ENCODE measurements around the gene MATK. TPM values are rescaled to one million over a fixed set of nuclear protein-coding genes. Genes with fewer than 3 reads are reported as not detected.

Gene MATK
- polyA plus RNA-seq, 1 donor from 2014 or later = 2.6 TPM

DNA sequence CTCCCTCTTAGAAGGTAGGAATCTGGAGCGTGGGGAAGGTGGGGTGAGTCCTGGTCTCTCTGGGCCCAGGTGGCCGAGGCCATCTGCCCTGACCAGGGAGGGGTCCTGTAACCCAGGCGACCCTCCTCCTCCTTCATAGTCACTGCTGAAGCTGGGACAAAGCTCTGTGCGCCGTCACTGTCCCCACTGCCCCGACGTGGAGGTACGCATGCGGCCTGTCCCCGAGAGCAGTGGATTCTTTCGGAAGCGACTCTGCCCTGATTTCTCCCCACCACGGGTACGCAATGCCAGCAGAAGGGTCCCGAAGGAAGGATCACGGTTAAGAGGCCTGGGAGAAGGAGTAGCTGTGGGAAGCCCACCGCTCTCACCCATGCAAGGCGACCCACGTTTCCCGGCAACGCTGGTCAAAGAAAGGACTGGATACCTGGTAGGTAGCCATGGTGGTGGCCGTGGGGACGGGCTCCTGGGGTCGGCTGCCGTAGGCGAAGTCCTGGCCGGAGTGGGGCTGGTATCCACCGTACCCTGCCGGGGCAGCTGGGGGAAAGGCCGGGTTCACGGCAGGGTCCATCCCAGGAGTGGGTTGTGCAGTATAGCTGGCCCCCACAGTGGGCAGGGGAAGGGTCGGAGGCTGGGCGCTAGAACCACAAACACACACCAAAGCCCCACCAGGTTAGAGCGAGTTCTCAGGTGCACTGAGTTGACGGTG is 48.3 kb upstream of the MATK start:
- Histone ChIP-seq H3K9me3 (ENCODE audit: low read length) (no peaks in the 10 kb centered on the region), H3K4me3 (ENCODE audit: low read length) (no peak overlapping the region), H3K9me2 (ENCODE audit: insufficient read depth, low read length) (no peaks in the 10 kb centered on the region), H3K27ac (ENCODE audit: low read length) (no peak overlapping the region), H3K79me2 (replicated peaks; ENCODE audit: insufficient read depth, low read length) (no peaks in the 10 kb centered on the region), H3K4me2 (ENCODE audit: low read length) (no peak overlapping the region), H4K20me1 (ENCODE audit: insufficient read depth) (no peaks in the 10 kb centered on the region), H3K9ac (ENCODE audit: low read length) (no peak overlapping the region), H3K27me3 (ENCODE audit: insufficient read depth, low read depth, low read length) (no peaks in the 10 kb centered on the region), H3K36me3 (ENCODE audit: insufficient read depth, low read length) (no peaks in the 10 kb centered on the region), H3F3A (ENCODE audit: insufficient read depth, low read length, poor library complexity, severe bottlenecking) (no peaks in the 10 kb centered on the region), H2AFZ (ENCODE audit: low read depth, low read length) (no peak overlapping the region)
- TF ChIP-seq, protein P1, sequence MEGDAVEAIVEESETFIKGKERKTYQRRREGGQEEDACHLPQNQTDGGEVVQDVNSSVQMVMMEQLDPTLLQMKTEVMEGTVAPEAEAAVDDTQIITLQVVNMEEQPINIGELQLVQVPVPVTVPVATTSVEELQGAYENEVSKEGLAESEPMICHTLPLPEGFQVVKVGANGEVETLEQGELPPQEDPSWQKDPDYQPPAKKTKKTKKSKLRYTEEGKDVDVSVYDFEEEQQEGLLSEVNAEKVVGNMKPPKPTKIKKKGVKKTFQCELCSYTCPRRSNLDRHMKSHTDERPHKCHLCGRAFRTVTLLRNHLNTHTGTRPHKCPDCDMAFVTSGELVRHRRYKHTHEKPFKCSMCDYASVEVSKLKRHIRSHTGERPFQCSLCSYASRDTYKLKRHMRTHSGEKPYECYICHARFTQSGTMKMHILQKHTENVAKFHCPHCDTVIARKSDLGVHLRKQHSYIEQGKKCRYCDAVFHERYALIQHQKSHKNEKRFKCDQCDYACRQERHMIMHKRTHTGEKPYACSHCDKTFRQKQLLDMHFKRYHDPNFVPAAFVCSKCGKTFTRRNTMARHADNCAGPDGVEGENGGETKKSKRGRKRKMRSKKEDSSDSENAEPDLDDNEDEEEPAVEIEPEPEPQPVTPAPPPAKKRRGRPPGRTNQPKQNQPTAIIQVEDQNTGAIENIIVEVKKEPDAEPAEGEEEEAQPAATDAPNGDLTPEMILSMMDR (IDR thresholded peaks at IDR 0.05; ENCODE audit: poor library complexity, severe bottlenecking) = no peak
- TF ChIP-seq SMC3 (conservative IDR thresholded peaks at IDR 0.05; ENCODE audit: poor library complexity) (no peak), TAF1 (IDR thresholded peaks at IDR 0.05; ENCODE audit: low read depth) (no peak), RAD21 (conservative IDR thresholded peaks at IDR 0.05) (no peak), EP300 (conservative IDR thresholded peaks at IDR 0.05; ENCODE audit: poor library complexity, severe bottlenecking) (no peak), MXI1 (conservative IDR thresholded peaks at IDR 0.05; ENCODE audit: poor library complexity, severe bottlenecking) (no peak), EZH2 (IDR thresholded peaks at IDR 0.05; ENCODE audit: borderline replicate concordance, insufficient read depth, low read length, poor library complexity, severe bottlenecking) (no peak), POLR2AphosphoS5 (IDR thresholded peaks at IDR 0.05) (no peak)
- TF ChIP-seq, protein P2, sequence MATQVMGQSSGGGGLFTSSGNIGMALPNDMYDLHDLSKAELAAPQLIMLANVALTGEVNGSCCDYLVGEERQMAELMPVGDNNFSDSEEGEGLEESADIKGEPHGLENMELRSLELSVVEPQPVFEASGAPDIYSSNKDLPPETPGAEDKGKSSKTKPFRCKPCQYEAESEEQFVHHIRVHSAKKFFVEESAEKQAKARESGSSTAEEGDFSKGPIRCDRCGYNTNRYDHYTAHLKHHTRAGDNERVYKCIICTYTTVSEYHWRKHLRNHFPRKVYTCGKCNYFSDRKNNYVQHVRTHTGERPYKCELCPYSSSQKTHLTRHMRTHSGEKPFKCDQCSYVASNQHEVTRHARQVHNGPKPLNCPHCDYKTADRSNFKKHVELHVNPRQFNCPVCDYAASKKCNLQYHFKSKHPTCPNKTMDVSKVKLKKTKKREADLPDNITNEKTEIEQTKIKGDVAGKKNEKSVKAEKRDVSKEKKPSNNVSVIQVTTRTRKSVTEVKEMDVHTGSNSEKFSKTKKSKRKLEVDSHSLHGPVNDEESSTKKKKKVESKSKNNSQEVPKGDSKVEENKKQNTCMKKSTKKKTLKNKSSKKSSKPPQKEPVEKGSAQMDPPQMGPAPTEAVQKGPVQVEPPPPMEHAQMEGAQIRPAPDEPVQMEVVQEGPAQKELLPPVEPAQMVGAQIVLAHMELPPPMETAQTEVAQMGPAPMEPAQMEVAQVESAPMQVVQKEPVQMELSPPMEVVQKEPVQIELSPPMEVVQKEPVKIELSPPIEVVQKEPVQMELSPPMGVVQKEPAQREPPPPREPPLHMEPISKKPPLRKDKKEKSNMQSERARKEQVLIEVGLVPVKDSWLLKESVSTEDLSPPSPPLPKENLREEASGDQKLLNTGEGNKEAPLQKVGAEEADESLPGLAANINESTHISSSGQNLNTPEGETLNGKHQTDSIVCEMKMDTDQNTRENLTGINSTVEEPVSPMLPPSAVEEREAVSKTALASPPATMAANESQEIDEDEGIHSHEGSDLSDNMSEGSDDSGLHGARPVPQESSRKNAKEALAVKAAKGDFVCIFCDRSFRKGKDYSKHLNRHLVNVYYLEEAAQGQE (IDR thresholded peaks at IDR 0.05; ENCODE audit: borderline replicate concordance) = no peak

- H3K9me3 ChIP-seq (ENCODE audit: low read length) = no peaks in the 10 kb centered on the region
- no peaks in the 10 kb centered on the region for H3K36me3 ChIP-seq (ENCODE audit: insufficient read depth, low read length)
- no peaks in the 10 kb centered on the region for H3K9me2 ChIP-seq (ENCODE audit: insufficient read depth, low read length)
- H3K9ac ChIP-seq (ENCODE audit: low read length) = no peak overlapping the region
- H3K4me3 ChIP-seq (ENCODE audit: low read length) = no peak overlapping the region
- TF ChIP-seq EP300 (conservative IDR thresholded peaks at IDR 0.05; ENCODE audit: poor library complexity, severe bottlenecking) (no peak), TAF1 (IDR thresholded peaks at IDR 0.05; ENCODE audit: low read depth) (no peak), EZH2 (IDR thresholded peaks at IDR 0.05; ENCODE audit: borderline replicate concordance, insufficient read depth, low read length, poor library complexity, severe bottlenecking) (no peak), RAD21 (conservative IDR thresholded peaks at IDR 0.05) (no peak), POLR2AphosphoS5 (IDR thresholded peaks at IDR 0.05) (no peak), MXI1 (conservative IDR thresholded peaks at IDR 0.05; ENCODE audit: poor library complexity, severe bottlenecking) (no peak), SMC3 (conservative IDR thresholded peaks at IDR 0.05; ENCODE audit: poor library complexity) (no peak)
- TF ChIP-seq, protein P1 (IDR thresholded peaks at IDR 0.05; ENCODE audit: poor library complexity, severe bottlenecking) = no peak
- TF ChIP-seq, protein P2 (IDR thresholded peaks at IDR 0.05; ENCODE audit: borderline replicate concordance) = no peak
- H2AFZ ChIP-seq (ENCODE audit: low read depth, low read length) = no peak overlapping the region
- H3K79me2 ChIP-seq (replicated peaks; ENCODE audit: insufficient read depth, low read length) = no peaks in the 10 kb centered on the region
- no peak overlapping the region for H3K4me2 ChIP-seq (ENCODE audit: low read length)
- H3K27me3 ChIP-seq (ENCODE audit: insufficient read depth, low read depth, low read length) = no peaks in the 10 kb centered on the region
- H3F3A ChIP-seq (ENCODE audit: insufficient read depth, low read length, poor library complexity, severe bottlenecking) = no peaks in the 10 kb centered on the region
- H4K20me1 ChIP-seq (ENCODE audit: insufficient read depth) = no peaks in the 10 kb centered on the region
- no peak overlapping the region for H3K27ac ChIP-seq (ENCODE audit: low read length)
Measured at GRCh38 chr19:3833578-3834348, 47.6 kb upstream of the MATK start.

All from neural cell (in vitro differentiated cells).